MM.1S (cell line): ENCODE results near the gene CPLX1.

Experiments used
- CTCF ChIP-seq: fragments of 300-600 bp; sonication (generic); IDR thresholded peaks from 2 replicates; pipeline ENCODE4 v1.5.1; 2016; ENCODE audit warnings: antibody characterized with exemption, low read length, mixed read lengths
- EZH2 ChIP-seq: fragments of 300-600 bp; sonication (generic); optimal IDR thresholded peaks from 2 replicates; pipeline ENCODE3; 2017; ENCODE audit warnings: low read depth, mild to moderate bottlenecking, antibody characterized with exemption, low read length, mixed read lengths
- EZH2phosphoT487 ChIP-seq: fragments of 300-600 bp; sonication (generic); IDR thresholded peaks from 2 replicates; pipeline ENCODE4 v1.6.1; 2018; ENCODE audit warnings: antibody characterized with exemption, low read length

GRCh38 chr4:874056-874455 is 48.1 kb upstream of the CPLX1 start:
- TF ChIP-seq CTCF = no peak
- no peak for TF ChIP-seq EZH2
- TF ChIP-seq EZH2phosphoT487 = no peak
